Stimulated activated CD4-positive, alpha-beta T cell treated with anti-CD3 and anti-CD28 coated beads, Interleukin-12 subunit alpha, Interleukin-12 subunit beta, amount 100 ng/mL, for 48 hours (primary cell): Measurements from ENCODE around the gene CDS2.

Source experiments
- DNase-seq, 3 donors: peaks; one replicate each; pipeline ENCODE4 v3.0.0-alpha.2; 2020; ENCODE audit warnings: low read depth in 2 of 3, low spot score in 1 of 3

CDS2 gene

DNA sequence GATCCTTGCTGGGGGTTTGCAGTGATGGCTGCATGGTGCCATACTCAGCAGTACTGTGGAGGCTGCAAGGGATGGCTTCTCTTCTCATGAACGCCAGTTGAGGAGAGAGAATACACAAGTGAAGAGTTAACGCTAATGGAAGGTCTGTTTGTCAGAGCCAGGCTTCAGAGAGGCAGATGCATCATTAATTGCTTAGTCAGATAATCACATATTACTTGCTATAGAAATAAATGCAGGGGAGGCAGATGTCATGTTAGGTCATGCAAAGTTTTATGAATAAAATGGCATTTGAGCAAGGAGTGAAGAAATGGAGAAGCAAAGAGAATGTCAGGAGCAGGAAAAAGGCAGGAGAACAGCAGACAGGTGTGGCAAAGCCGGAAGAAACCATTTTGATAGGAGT lies 51.2 kb downstream of the CDS2 start:
- DNase-seq: no peak

DNA sequence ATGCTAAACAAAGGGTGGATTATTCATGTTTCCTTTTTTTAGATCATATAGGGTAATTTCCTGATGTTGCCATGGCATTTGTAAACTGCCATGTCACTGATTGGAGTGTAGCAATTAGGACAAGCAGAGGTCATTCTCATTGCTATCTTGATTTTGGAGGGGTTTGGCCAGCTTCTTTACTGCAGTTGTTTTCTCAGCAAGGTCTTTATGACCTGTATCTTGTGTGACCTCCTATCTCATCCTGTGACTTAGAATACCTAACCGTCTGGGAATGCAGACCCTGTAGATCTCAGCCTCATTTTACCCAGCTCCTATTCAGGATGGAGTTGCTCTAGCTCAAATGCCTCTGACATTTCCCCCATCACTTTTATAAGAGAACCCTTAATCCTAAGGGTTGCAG lies 53.6 kb downstream of the CDS2 start:
- no peak for DNase-seq

DNA sequence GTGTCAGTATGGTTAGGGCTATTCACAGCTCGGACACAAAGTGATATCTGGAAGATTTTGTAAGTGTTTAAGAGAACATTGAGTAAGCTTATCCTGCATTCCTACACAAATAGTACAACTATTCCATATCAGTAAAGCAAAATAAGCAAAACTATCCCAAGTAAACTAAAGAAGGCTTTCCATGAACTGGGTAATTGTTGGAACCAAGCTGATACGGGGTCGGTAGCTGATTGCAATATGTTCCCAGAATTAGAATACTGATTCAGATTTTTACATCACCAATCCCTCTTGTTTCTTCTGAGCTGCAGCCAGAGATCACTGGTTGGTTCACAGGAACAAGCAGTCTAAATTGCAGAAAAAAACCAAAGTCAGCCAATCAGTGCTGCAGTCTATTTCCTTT lies 54.1 kb downstream of the CDS2 start:
- no peak for DNase-seq

DNA sequence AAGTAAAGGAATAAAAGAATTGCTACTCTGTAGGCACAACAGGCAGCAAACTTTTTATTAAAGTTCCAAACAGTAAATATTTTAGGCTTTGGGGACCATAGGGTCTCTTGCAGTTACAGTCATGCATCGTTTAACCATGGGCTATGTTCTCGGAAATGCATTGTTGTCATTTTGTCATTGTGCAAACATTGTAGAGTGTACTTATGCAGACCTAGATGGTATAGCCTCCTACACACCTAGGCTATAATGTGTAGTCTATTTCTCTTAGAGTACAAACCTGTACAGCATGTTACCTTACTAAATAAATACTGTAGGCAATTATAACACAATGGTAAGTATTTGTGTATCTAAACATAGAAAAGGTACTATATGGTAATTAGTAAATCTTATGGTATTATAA lies 54.7 kb downstream of the CDS2 start:
- no peak for DNase-seq

DNA sequence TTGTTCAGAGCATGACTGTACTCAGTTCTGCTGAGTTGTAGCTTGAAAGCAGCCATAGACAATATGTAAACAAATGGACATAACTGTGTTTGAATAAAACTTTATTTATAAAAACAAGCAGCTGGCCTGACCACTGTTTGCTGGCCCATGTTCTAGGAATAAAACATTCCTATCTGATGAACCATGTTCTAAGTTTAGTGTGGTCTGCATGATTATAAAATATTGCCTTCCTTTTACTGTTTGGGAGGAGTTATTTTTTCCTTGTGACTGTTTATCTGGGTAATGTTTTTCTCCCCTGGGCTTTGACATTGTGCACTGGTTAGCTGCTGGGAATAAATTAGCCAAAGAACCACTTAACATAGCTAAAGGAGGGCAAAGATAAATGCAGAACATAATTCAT lies 55.1 kb downstream of the CDS2 start:
- no peak for DNase-seq

DNA sequence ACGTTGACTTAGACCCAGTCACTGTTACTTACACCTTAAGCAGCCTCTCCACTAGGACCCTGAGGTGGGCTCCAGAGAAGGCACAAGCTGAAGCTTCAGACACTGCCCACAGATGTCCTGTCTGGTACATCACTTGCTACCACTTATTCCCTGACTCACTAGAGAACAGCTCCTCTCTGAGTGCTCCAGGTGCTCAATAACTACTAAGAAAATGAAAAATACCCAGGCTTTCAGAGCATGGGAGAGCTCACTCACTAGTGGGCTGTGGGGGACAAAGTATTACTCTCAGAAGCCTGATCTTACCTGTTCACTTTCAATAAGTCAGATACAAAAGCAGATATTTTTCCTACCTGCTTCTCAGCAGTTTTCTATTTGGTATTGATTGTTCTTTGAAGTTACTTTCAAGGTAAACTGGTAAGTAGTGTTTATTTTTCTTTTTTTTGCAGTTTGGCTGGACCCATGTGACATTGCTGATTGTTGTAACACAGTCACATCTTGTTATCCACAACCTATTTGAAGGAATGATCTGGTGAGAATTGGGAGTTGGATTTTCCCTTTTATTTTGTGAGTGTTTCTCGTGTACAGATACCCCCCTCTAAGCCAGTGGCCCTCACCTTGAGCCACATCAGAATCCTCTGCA lies 55.9 kb downstream of the CDS2 start:
- DNase-seq: no peak

DNA sequence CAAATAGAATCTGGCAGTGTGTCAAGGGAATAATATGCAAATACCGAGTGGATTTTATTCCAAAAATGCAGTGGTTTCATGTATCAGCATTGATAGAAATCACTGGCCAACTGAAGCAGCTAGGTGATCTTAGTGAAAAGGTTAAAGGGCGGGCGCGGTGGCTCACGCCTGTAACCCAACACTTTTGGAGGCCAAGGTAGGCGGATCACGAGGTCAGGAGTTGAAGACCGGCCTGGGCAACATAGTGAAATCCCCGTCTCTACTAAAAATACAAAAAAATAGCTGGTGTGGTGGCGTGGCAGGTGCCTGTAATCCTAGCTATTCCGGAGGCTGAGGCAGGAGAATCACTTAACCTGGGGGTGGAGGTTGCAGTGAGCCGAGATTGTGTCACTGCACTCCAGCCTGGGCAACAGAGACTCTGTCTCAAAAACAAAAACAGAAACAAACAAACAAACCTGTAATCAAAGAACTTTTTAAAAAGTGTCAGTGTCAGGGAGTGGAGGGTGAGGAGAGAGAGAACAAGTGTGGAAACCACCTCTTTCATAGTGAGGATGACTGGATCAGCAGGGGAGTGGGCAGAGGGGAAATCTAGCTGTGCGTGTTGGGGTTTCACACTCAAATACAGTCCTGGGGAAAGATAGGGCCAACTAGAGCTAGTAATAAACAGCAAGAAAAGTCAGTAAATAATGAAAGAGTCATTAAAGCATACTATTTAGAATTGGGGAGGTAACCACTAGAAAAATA lies 57.1 kb downstream of the CDS2 start:
- no peak for DNase-seq

DNA sequence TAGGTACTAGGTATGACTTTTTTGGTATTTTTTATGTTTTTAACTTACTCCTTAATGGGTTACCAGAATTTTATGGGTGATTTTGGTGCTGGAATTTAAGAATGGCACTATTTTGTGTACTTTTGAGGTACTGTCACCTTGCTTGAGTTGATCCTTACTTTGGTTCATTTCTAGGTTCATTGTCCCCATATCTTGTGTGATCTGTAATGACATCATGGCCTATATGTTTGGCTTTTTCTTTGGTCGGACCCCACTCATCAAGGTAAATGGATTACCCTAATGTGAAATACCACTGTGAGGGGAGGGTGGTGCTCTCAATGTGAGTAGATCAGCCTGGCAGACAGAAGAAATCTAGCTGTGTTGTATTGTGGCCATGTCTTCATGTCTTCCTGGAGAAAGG lies 57.9 kb downstream of the CDS2 start:
- DNase-seq: no peak

DNA sequence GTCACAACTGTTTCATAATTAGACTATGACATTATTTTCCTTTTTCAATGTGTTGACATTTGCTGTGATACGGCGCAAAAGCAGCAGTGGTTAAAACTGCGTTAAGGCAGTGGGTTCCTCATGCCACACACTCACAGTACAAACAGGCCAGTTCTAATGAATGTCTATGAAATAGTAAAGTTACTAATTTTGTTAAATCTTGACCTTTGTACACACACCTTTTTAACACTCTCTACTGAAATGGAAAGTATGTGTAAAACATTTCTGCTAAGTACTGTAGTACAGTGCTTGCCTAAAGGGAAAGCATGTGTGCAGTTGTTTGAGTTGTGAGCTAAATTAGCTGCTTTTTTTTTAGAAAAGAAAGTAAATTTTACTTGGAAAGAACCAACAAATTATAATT lies 60.3 kb downstream of the CDS2 start:
- DNase-seq: no peak

DNA sequence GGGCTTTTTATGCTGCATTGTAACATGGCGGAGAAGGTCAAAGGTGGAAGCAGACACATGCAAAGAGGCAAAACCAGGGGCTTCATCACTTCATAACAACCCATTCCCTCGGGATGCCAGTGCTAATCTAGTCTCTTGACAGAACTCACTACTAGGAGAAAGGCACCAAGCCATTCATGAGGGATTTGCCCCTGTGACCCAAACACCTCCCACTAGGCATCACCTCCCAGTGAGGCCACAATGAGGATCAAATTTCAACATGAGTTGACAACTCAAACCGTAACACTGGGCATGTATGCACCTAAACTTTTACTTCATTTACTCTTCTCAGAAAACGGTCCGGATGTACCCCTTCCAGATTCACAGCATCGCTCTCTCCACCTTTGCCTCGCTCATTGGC lies 61.9 kb downstream of the CDS2 start:
- no peak for DNase-seq

DNA sequence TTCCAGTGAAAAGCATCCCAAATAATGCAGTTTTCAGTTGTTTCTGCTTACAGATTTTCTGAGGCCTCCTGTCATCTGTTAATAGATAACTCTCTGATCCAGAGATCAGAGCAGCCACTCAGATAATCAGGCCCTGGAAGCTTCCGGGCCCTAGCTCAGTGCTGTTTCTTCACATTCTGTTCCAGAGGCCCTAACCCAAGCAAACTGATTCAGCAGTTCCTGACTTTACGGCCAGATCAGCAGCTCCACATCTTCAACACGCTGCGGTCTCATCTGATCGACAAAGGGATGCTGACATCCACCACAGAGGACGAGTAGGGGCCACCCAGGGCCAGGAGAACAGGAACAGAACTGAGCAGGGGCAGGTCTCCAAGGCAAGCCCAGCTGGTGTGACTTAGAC lies 63.1 kb downstream of the CDS2 start:
- no peak for DNase-seq

DNA sequence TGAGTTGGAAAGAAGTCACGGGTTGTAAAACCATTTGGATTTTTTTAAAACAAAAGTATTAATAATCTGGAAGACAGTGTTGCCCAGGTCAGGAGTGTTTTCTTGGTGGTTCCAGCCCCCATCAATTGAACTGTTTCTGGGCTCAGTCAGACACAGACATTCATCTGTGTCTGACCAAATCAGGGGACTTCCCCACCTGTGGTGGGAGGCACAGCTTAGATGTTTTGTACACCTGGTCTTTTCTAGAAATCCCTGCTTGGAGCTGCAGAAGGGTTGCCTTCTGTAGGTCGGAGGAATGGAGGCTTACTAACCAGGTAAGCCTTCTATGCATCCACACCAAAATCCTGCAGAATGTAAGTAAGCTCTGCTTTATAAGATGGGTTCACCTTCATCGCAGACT lies 63.6 kb downstream of the CDS2 start:
- no peak for DNase-seq

DNA sequence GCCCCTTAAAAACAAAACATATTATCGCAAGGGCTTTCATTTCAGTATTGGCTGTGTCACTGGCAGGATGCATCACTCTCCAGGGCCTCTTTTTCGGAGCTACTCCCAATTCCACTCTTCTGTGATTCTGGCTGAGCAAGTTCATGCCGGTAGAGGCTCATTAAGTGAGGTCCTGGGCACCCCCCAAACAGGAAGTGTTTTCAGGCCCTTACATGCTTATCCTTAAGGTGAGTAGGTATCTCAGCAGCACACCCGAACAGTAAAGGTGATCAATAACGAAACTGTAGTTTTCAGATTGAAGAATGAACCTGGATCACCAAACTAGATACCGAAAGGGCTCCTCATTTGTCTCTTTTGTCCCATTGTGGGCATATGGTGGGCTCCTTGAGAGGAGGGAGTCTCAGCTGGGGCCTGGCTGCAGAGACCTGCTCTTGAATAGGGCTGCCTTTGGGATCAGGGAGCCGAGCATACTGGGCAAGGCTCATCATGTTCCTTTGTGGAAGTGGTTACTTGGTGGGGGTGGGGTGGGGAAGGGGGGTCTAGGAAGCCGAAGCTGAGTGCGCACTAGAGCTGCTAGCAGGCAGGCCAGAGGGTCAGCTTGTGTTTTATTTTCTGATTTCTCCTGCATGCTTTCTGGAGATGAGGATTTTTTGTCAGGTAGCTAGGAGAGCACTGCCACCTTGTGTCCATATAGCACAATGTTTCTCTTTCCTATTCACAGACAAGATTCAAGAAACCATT lies 65.2 kb downstream of the CDS2 start:
- DNase-seq: peak in 1 of 3 donors; percentile 17

DNA sequence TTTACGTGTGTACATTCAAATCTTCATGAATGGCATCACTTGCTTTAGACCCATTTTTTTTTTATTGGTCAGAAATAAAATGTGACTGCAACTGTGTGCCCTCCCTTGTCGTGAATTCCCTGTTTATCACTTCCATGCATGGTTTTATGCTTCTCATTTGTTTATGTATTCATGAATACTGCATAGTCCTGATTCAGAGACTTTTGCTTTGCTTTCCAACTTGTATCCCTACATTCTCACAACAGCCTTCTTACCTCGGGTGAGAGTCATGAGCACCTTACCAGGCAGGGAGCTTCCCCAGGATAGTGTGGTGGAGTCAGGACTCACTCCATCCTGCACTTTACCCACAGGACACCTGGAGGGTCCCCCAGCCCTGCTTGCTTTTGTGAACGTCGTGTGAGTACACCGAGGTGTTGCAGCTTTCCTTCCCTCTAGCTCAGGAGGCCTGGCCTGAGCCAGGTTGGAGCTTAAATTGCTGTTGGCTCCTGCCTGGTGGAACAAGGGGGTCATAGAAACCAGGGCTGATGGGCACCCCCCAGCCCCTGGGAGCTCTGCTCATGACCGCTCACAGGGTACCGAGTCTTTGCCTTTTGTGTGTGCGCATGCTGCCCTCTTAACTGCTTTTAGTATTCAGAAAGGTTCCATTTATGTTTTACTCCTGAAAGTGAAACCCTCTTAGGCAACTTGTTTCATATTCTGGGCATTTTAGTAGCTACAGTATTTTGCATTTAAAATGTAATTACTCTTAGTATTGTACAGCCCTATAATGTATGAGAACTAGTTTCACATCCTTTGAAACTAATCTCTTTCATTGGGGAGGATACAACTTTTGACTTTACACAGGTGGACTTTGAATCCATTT lies 66.0 kb downstream of the CDS2 start:
- no peak for DNase-seq

DNA sequence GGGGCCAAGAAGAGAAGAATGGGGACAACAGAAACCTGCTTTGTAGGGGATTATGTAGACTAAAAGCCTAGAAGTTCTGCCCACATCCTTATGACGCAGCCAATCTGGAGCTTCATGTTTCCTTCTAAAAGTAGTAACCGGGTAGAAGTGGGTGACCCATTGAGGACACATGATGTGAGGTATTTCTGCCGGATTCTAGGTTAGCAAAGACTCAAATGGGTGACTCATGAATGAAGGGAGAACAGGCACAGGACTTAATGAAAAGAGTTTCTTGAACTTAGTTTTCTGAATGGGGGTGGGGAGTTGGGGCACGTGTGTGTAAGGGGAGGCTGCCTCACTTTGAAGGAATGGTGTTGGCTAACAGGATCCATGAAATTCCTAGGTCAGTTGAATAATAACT lies 68.8 kb downstream of the CDS2 start:
- no peak for DNase-seq

DNA sequence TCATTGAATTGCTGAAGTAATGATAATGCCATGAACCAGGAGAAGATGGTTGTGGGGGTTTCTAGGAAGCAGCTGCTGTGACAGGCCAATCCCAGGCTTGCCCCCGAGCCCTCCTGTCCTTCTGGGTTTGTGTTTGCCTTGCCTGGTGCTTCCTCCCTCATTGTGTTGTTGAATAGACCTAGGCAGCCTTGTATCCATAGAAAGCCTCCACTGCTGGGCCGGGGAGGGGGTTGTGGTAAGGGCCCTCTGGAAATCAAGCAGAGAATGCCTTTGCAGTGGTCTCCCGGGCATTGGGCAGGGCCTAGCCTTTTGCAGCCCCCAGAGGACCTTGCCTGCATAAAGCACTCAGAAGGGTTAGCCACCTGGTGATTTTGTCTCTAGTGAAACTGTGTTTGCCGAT lies 69.3 kb downstream of the CDS2 start:
- no peak for DNase-seq

DNA sequence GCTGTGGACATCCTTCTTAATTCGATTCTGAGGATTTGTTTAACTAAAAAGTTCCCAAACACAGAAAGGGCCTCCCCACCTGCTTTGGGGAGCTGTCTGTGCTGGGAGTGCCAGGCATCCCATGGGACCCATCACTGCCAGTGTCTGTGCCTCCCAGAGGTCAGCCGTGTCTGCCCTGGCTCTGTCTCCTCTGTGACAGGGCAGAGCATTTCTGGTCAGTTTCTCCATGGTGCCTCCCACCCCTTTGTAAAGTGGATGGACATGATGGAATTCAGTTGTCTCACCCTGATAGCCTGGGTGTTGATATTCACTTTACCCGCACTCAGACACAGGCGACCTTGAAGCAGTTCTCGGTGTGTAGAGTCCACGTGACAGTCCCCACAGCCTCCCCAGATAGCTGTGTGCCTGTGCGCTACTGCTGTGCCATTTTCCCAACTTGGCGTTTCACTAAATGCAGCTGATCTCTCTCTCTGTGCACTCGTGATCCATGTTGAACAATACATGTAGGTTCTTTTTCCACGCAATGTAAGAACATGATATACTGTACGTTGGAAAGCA lies 70.5 kb downstream of the CDS2 start:
- DNase-seq: no peak

DNA sequence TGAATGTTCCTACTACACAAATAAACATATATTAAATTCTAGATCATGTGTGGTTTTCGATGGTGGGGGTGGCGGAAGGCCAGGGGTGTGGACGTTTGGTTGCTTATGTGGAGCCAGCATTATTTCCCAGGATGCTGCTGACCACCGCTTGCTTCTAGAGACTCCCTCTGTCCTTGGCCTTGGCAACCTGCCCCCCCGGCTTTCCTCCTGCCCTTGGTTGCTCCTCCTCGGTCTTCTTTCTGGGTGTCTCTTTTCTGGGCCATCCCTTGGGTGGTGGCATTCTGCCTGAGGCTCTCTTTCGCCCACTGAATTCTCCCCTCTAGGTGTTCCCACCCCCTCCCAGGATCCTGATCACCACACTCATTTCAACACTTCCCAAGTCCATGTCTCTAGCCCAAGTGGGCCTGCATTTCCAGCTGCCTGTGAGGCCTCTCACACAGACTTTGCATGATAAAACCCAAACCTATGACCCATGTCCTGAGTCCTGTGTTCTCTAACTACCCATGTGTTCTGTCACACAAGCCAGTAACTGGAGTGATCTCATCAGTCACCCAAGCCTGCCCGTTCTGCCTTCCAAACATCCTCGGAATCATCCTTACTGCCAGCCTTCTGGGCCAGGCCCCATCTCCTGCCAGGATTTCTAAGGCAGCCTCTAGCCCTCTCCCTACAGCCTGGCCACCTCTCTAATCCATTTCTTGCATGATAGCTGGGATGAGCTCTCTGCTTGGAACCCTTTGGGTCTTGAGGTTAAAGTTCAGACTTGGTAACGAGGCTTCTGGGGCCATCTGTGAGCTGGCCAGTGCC lies 71.2 kb downstream of the CDS2 start:
- no peak for DNase-seq

DNA sequence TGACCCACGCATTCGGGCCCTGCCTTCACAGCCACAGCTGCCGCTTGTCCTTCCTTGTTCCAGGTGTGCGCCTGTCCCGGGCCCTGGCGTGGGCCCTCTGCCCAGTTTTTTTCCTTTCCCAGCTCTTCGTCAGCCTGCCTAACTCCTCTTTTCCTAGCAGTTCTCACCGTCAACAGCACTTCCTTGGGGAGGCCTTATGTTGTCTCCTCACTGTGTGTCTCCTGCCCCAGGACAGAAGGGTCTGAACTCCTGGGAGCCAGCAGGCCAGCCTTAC lies 71.8 kb downstream of the CDS2 start:
- no peak for DNase-seq

DNA sequence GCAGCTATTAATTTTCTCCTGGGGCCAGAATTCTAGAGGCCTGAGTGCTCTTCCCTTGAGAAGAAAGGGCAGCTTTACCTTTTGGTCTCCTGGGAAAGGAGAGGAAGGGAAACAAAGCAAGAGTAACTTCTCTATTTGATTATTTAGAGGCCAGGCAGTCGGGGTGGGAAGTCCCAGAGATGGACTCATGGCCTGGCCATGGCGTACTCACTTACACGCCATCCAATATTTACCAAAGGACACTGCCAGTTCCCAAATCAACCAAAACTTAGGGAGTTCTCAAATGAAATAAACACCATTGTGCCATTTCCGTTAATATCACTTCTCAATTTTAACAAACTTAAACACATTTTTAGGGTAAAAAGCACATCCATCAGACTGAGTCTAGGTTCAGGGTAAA lies 76.6 kb downstream of the CDS2 start:
- no peak for DNase-seq
